Stimulated activated CD8-positive, alpha-beta memory T cell treated with anti-CD3 and anti-CD28 coated beads, Interleukin-2, amount 100 ng/mL, for 48 hours (primary cell): ENCODE results near the gene TPPP3.
"Not testable (repeated sequence)": the region's sequence is repeated elsewhere in the genome, so short reads cannot be mapped to it uniquely, and the experiment has no call there.

Experiments used
- DNase-seq, 2 donors: peaks; one replicate each; pipeline ENCODE4 v3.0.0-alpha.2; 2020; ENCODE audit warnings: low read depth in 2 of 2

The TPPP3 gene

GRCh38 chr16:67389911-67390815 lies 3.1 kb downstream of the TPPP3 start:
- no peak for DNase-seq

DNA sequence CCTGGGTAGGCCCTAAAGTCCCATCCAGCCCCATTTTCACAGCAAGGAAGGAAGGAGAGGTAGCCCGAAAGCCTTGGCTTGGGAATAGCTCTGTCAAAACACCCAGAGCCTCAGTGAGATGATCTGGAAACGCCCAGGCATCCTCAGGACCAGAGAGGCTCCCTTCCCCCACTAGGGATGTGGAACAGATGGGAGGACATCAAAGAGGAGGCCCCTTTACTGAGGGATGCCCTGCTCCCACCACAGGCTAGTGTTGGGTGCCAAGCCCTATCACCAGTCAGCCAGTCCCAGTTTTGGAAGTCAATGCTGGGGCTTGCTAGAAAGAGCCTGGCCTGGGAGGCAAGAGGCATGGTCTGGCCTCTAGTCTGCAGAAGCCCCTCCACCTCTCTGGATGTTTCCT lies 4.7 kb downstream of the TPPP3 start:
- no peak for DNase-seq

- no peak for DNase-seq
These were observed 5.1 kb downstream of the TPPP3 start for GRCh38 chr16:67388191-67388590.

DNA sequence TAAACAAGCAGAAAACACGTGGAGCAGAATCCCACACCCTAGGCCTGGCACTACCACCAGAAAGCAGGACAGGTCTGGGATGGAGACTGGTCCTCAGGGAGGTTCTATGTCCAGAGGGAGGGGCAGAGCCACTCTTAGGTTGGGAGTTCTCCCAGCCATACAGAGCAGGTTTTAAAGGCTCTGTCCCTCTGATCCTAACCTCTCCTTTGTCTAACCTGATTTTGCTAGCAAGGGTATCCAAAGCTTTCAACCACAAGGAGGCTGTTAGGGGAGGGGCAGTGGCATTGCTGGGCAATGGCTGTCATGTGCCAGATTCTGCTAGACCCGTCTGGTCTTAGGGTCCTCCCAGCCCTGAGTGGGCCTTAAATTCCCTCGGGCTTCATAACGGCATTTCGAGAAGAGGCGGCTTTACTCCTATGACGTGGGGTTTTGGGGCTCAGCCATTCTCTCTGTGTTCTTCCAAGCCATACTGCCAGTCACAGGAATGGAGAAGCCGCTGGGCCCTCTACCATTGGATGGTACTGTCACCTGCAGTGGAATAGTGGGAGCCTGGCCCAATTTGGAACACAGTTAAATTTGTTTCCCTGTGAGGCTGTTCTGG lies 5.7 kb downstream of the TPPP3 start:
- no peak for DNase-seq

DNA sequence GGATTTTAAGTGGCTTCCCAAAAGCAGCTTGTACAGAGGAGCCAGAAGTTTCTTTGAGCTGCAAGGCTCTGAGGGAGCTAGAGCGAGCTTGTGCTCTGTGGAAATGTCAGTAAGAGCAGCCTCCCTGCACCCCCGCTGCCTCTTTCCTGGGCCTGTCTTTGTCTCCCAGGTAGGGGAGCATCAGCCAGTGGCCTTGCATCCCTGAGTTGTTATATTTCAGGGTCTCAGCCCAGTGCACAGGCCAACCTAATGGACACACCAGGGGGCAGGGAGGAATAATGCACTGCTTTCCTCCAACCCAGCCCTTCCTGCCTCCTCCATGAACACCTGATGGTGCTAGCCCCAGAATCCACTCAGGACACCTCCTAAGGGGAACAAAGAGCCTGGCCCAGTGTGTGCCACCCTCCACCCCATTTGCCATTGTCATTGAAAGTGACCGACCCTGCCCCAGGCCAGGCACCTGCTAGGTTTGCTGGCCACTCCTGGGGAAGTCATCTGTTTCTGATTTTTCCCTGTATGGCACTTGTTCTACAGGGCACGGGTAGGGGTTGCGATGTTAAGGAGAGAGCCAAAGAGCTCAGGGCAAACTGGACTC lies 6.3 kb downstream of the TPPP3 start:
- DNase-seq = no peak

DNA sequence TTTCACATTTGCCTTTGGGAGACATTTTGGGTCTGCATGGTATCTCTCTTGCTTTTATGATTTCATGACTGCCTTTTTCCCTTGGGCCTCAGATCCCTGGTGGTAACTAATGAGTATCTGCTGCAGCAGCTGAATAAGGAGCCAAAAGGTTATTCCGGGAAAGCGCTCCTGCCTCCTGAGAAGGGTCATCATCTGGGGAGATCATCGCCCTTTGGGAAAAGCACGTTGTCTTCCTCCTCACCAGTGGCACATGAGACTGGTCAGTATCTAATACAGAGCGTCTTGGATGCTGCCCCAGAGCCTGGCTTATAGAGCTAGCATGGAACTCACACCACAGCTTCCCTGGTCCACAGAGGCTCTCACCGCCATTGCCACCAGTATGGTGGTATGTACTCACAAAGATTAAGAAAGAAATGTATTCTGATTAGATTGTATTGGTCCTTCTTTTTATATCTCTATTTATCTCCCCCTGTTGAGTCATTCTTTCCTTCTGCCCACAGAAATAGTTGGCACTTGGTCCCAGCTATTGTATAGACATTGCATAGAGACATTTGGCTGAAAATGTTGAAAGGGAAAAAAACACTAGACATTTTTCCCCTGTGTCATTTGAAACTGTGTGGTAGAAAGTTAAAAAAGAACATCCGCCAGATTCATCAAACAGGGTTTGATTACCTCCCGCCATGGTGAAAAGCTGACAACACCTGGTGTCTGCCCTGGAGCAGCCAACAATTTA lies 8.4 kb downstream of the TPPP3 start:
- DNase-seq = no peak

DNA sequence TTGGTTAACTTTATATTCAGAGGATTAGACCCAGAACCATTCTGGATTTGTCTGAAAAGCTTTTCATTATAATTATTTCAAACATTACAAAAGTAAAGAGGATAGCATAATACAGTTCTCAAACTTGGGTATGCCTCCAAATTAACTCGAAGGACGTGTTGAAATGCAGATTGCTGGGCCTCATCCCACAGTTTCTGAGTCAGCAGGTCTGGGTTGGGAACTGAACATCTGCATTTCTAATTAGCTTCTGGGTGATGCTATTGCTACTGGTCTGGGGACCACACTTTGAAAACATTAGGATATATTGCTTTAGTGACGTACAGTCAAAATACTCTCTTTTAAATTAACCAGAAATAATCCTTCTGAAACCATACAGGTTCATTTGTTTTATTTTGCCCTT lies 10.0 kb downstream of the TPPP3 start:
- DNase-seq = no peak

DNA sequence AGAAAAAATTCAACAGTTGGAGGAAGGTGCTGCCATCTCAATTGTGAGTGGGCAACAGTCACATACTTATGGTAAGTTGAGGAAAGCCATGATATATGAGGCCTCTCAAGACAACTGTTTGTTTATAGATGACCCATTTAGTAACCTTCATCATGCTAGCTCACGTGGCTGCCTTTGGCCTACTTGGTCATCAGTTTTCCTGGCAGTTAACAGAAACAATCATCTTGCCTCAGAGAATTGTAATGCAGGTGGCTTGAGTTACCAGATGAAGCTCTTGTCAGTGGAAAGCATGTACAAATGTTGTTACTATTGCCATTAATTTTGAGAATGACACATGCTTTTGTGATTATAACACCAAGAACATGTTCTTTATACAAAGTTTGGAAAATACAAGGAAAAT lies 14.7 kb downstream of the TPPP3 start:
- no peak for DNase-seq

DNA sequence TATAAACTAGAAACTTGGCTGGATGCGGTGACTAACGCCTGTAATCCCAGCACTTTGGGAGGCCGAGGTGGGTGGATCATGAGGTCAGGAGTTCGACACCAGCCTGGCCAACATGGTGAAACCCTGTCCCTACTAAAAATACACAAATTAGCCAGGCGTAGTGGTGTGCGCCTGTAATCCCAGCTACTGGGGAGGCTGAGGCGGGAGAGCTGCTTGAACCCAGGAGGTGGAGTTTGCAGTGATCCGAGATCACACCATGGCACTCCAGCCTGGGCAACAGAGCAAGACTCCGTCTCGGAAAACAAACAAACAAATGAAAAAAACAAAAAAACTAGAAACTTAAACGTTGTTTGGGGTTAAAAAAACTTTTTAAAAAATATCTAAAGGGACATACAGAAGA lies 17.3 kb downstream of the TPPP3 start:
- DNase-seq = not testable (repeated sequence)

DNA sequence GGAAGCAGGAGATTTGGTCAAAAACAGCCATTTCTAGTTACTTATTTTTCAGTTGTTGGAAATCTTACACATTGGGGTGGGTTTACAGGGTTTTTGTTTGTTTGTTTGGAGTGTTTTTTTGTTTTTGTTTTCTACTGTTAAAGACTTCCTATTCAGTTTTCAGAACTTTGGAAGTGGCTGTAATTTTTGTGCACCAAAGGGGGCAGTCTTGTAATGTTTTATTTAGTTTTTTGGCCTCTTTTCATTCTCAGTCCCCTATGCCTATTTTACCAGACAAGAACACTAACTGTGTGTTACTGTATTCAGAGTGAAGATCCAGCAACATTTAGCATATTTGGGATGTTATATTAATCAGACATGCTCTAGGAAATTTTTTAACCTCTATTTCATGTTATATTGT lies 20.6 kb downstream of the TPPP3 start:
- no peak for DNase-seq

GRCh38 chr16:67370661-67371060 lies 22.6 kb downstream of the TPPP3 start:
- DNase-seq = no peak

DNA sequence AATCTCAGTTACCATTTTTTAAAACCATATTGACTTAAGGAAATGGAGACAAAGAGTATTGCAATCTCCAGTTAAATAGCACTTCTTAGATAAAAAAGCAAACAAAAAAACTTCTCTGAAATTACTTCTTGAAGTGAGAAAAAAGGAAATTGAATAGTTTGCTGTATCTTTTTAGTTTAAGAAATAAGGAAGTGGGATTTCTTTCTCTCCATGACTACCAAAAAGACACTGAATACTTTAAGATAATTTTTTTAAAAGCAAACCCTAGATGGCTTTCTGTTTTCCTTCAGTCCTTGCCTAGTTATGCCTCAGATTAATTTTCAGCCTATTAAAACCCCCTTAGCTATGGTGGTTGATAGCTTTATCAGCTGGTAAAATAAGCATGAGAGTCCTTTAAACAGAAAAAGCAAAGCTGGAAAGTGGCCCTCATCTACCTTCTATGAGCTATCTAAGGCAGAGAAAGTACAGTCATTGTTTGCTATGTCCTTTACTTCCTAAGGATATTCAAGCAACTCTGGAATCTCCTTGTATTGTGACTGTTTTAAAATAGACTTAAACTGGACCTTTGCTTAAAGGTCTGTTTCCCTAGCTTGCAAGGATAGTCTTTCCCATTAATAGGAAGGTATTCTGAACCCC lies 28.6 kb downstream of the TPPP3 start:
- no peak for DNase-seq

DNA sequence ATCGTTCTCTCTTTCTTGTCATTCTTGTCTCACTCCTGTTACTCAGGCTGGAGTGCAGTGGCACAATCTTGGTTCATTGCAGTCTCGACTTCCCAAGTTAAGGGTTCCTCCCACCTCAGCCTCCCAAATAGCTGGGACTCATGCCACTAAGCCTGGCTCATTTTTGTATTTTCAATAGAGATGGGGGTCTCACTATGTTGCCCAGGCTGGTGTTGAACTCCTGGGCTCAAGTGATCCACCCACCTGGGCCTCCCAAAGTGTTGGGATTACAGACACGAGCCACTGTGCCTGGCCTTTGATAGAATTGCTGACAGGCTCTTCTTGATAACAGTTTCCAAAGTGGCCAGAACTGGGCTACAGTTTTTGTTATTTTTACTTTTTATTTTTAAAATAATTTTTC lies 32.3 kb downstream of the TPPP3 start:
- no peak for DNase-seq

GRCh38 chr16:67359540-67360269 lies 33.6 kb downstream of the TPPP3 start:
- not testable (repeated sequence) for DNase-seq

DNA sequence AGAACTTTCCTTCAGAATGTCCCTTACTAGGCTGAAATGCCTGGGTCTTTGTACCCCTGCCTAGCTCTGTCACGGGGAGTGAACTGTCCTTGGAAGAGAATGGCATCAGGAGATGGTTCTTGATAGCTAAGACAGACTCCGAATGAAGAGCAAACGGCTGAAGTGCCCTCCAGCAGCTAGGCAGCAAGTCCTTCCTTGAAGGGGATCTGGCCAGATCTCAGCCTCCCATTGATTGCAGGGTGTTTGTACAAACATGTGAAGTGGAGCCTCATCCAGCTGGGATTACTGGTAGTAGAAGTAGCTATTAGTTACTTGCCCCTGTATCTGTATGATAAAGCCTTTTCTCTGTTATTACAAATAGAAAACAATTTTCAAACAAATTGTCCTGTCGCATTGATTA lies 35.7 kb downstream of the TPPP3 start:
- DNase-seq = no peak

DNA sequence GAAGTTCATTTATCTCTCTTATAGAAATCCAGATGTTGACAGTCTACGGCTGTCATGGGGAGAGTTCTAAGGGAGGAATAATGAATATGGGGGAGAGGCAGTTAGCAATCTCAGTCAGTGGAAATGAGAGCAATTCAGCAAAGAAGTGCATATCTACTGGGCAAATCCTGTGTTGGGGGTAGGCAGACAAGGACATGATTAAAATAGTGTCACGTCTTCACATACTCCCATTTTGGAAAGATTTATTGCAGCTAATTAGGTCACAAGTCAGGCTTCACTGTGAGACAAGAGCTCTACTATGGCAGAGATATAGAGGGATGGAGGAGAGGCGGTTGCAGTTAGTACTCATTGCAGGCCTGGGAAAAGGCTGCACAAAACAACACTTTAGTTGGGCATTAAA lies 36.9 kb downstream of the TPPP3 start:
- DNase-seq = no peak

DNA sequence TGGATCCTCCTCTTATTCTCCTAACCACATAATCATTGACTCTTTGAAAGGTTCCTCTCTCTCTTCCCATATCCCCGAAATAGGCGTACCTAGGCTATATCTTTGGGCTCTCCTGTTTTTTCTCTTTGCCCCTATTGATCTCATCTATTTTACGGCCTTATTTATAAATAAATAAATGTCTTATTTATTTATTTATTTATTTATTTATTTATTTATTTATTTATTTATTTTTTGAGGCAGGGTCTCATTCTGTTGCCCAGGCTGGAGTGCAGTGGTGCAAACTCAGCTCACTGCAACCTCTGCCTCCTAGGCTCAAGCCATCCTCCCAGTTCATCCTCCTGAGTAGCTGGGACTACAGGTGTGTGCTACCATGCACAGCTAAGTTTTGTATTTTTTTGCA lies 40.8 kb downstream of the TPPP3 start:
- DNase-seq = not testable (repeated sequence)

DNA sequence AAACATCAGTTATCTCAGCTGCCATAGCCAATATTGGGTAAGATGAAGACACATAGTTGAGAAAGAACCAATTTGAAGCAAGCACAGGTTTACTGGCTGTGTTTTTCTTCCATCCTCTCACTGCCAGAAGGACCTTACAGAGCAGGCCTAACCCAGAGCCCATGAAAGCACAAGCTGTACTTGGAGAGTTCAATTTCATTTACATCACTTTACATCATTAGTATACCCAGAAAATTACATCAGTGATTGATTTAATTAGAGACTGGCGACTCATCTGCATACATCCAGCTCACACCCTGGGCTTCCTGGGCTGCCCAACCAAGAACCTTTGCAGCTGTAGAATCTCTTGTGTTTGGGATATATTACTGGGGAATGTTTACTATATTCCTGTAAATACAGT lies 43.0 kb downstream of the TPPP3 start:
- DNase-seq = no peak

- no peak for DNase-seq
These were observed 44.1 kb downstream of the TPPP3 start for GRCh38 chr16:67349172-67349571.

- DNase-seq = no peak
These were observed 47.0 kb downstream of the TPPP3 start for GRCh38 chr16:67346341-67346740.

DNA sequence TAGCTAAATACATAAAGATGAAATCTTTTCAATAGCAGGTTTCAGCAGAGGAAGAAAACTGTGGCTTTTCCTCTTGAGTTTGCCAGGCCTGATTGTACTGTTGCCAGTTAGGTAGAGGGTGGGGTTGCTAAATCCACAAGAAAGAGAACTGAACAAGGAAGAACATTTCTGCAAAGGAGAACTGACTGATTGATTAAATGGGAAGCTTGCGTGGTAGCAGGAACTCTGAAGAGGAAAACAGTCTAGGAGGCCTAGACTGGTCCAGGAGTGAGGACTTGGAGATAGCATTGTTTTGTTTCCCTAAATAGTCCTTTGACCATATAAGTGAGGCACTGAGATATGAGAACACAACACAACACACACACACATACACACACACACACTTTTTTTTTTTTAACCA lies 47.9 kb downstream of the TPPP3 start:
- no peak for DNase-seq
